ENCODE data around the gene CCDC185.
A peak's percentile ranks its signal among the peaks of the same experiment; 100 is the strongest.

Gene CCDC185

GRCh38 chr1:223393275-223394214, at the start of gene CCDC185:
CCDC185 (plus strand) TSS chr1:223393415; CDS start chr1:223393476, 61 bp downstream.
- DNase-seq, result no peak

- DNase-seq, result no peak
Measured at GRCh38 chr1:223343692-223344091, 49.5 kb upstream of the CCDC185 start.

GRCh38 chr1:223344491-223344890, 48.7 kb upstream of the CCDC185 start:
- no peak for DNase-seq

- no peak for DNase-seq
Measured at GRCh38 chr1:223345720-223346119, 47.5 kb upstream of the CCDC185 start.

GRCh38 chr1:223346311-223346710, 46.9 kb upstream of the CCDC185 start:
- DNase-seq, result no peak

- DNase-seq, result no peak
Measured at GRCh38 chr1:223347583-223347982, 45.6 kb upstream of the CCDC185 start.

- no peak for DNase-seq
Measured at GRCh38 chr1:223348439-223348838, 44.8 kb upstream of the CCDC185 start.

GRCh38 chr1:223349241-223349640, 44.0 kb upstream of the CCDC185 start:
- DNase-seq, result no peak

- no peak for DNase-seq
Measured at GRCh38 chr1:223350361-223350908, 42.8 kb upstream of the CCDC185 start.

GRCh38 chr1:223352944-223353343, 40.3 kb upstream of the CCDC185 start:
- no peak for DNase-seq

- DNase-seq, result no peak
Measured at GRCh38 chr1:223353939-223354338, 39.3 kb upstream of the CCDC185 start.

GRCh38 chr1:223355699-223356098, 37.5 kb upstream of the CCDC185 start:
- no peak for DNase-seq

- no peak for DNase-seq
Measured at GRCh38 chr1:223358826-223359225, 34.4 kb upstream of the CCDC185 start.

- peak; percentile 31 for DNase-seq
Measured at GRCh38 chr1:223363057-223363855, 30.0 kb upstream of the CCDC185 start.

- peak; percentile 71 for DNase-seq
Measured at GRCh38 chr1:223363856-223364684, 29.1 kb upstream of the CCDC185 start, which contains the start of gene SUSD4. SUSD4 (minus strand) TSS chr1:223364176; CDS start chr1:223363425, 751 bp downstream.

GRCh38 chr1:223364685-223365382, 28.4 kb upstream of the CCDC185 start:
- DNase-seq, result peak; percentile 6

- DNase-seq, result no peak
Measured at GRCh38 chr1:223374064-223374610, 19.1 kb upstream of the CCDC185 start.

- DNase-seq, result no peak
Measured at GRCh38 chr1:223378754-223379153, 14.5 kb upstream of the CCDC185 start.

GRCh38 chr1:223386013-223386412, 7.2 kb upstream of the CCDC185 start:
- DNase-seq, result no peak

- no peak for DNase-seq
Measured at GRCh38 chr1:223390618-223391017, 2.6 kb upstream of the CCDC185 start.

GRCh38 chr1:223394242-223394641, 1.0 kb downstream of the CCDC185 start:
- DNase-seq, result no peak
